Neural progenitor cell (in vitro differentiated cells): ENCODE data around the gene PHACTR2.

Experiments used
- CTCF ChIP-seq: fragments of 200-600 bp; sonication (generic); IDR thresholded peaks from 2 replicates; pipeline ENCODE4 v1.5.1; 2017; ENCODE audit warnings: antibody characterized with exemption, mild to moderate bottlenecking
- EZH2 ChIP-seq: fragments of 200-600 bp; sonication (generic); IDR thresholded peaks from 2 replicates; pipeline ENCODE4 v1.6.1; 2017; ENCODE audit warnings: antibody characterized with exemption, mild to moderate bottlenecking, moderate library complexity
- EZH2phosphoT487 ChIP-seq: fragments of 200-600 bp; sonication (generic); IDR thresholded peaks from 2 replicates; pipeline ENCODE4 v1.6.1; 2017; ENCODE audit warnings: antibody characterized with exemption

DNA sequence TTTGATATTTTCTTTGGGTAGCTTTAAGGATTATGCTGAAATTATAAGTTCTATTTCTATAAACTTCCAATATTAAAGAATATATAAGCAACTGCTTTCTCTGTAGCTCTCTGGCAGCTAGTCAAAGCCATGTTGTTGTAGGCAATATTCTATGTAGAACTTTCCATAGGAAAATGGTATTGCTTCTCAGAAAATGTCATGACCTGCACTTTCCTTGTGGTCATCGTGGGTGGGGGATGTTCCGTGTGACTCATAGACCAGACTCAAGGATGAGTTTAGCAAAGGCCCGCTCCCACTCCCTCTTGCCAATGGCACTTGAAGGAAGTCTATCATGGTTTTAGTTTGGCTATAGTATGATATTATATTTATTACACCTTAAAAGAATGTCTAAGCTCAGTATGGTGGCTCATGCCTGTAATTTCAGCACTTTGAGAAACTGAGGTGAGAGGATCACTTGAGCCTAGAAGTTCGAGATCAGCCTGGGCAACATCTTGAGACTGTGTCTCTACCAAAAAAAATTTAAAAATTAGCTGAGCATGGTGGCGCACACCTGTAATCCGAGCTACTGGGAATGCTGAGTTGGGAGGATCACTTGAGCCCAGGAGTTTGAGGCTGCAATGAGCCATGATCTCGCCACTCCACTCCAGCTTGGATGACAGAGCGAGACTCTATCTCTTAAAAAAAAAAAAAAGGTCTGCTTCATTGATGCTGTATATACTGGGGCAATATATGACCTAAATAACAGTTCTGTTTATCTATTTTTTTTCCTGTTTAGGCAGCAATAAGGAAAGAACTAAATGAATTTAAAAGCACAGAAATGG lies 128.7 kb downstream of the PHACTR2 start:
- TF ChIP-seq CTCF: no peak
- TF ChIP-seq EZH2: no peak
- no peak for TF ChIP-seq EZH2phosphoT487
